Mucosa of stomach (tissue), 1 donor: ENCODE data around the gene ZNF318.
"Not testable (repeated sequence)": the region's sequence is repeated elsewhere in the genome, so short reads cannot be mapped to it uniquely, and the experiment has no call there.

Experiments used
- H3K27me3 ChIP-seq: one replicate; pipeline ENCODE4 v1.7.0; 2013; ENCODE audit warnings: mild to moderate bottlenecking, low read length; ENCODE audit not compliant: control insufficient read depth, insufficient read depth
- H3K36me3 ChIP-seq: one replicate; pipeline ENCODE4 v1.7.0; 2013; ENCODE audit warnings: low read length; ENCODE audit not compliant: control insufficient read depth, insufficient read depth
- H3K4me1 ChIP-seq: one replicate; pipeline ENCODE4 v1.7.0; 2013; ENCODE audit warnings: mild to moderate bottlenecking, low read length; ENCODE audit not compliant: control insufficient read depth, insufficient read depth
- H3K4me3 ChIP-seq: one replicate; pipeline ENCODE4 v1.7.0; 2013; ENCODE audit warnings: low read length
- H3K9ac ChIP-seq: one replicate; pipeline ENCODE4 v1.7.0; 2013; ENCODE audit warnings: mild to moderate bottlenecking, low read length, moderate library complexity
- H3K9me3 ChIP-seq: one replicate; pipeline ENCODE4 v1.7.0; 2013; ENCODE audit warnings: mild to moderate bottlenecking, low read length, moderate library complexity; ENCODE audit not compliant: control insufficient read depth
- donor health status: Pancreatic carcinoma.

The ZNF318 gene

GRCh38 chr6:43396408-43397149 lies 27.1 kb upstream of the ZNF318 start:
- H3K27me3 ChIP-seq: no peaks in the 10 kb centered on the region
- no peak overlapping the region for H3K9ac ChIP-seq
- H3K36me3 ChIP-seq: no peaks in the 10 kb centered on the region
- no peaks in the 10 kb centered on the region for H3K9me3 ChIP-seq
- H3K4me1 ChIP-seq: no peaks in the 10 kb centered on the region
- H3K4me3 ChIP-seq: no peak overlapping the region

- no peak overlapping the region for H3K9ac ChIP-seq
- H3K4me3 ChIP-seq: no peak overlapping the region
- H3K27me3 ChIP-seq: no peaks in the 10 kb centered on the region
- no peaks in the 10 kb centered on the region for H3K36me3 ChIP-seq
- no peaks in the 10 kb centered on the region for H3K9me3 ChIP-seq
- peaks cover 2% of the 10 kb centered on the region for H3K4me1 ChIP-seq
Observed at GRCh38 chr6:43395776-43396175, 26.3 kb upstream of the ZNF318 start.

DNA sequence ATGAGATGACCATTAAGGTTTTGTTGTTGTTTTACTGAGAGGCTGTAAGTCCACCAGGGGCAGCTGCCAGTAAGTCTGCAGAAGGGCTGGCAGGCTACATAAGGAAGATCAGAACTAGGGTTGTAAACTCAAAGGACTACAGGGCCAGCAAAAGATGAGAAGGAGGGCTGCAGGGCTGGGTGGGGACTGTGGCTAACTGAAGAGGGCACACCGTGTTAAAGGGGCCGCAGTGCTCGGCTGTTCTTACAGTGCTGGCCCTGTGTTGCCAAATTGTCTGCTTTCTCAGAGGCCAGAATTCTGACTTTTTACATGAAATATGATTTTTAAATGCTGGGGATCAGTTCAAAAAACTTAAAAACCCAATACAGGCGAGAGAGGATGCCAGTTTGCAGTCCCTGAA lies 25.5 kb upstream of the ZNF318 start:
- Histone ChIP-seq H3K27me3 (peaks cover 3% of the 10 kb centered on the region), H3K36me3 (no peaks in the 10 kb centered on the region), H3K4me1 (peaks cover 4% of the 10 kb centered on the region), H3K4me3 (no peak overlapping the region), H3K9me3 (no peaks in the 10 kb centered on the region), H3K9ac (no peak overlapping the region)

- peaks cover 4% of the 10 kb centered on the region for H3K4me1 ChIP-seq
- no peaks in the 10 kb centered on the region for H3K36me3 ChIP-seq
- H3K9ac ChIP-seq: no peak overlapping the region
- peaks cover 6% of the 10 kb centered on the region for H3K27me3 ChIP-seq
- H3K4me3 ChIP-seq: no peak overlapping the region
- H3K9me3 ChIP-seq: no peaks in the 10 kb centered on the region
Observed at GRCh38 chr6:43393602-43394001, 24.2 kb upstream of the ZNF318 start.

GRCh38 chr6:43393133-43393532 lies 23.7 kb upstream of the ZNF318 start:
- H3K27me3 ChIP-seq, H3K4me3 ChIP-seq, H3K9ac ChIP-seq, H3K36me3 ChIP-seq, H3K4me1 ChIP-seq, H3K9me3 ChIP-seq: not testable (repeated sequence)

DNA sequence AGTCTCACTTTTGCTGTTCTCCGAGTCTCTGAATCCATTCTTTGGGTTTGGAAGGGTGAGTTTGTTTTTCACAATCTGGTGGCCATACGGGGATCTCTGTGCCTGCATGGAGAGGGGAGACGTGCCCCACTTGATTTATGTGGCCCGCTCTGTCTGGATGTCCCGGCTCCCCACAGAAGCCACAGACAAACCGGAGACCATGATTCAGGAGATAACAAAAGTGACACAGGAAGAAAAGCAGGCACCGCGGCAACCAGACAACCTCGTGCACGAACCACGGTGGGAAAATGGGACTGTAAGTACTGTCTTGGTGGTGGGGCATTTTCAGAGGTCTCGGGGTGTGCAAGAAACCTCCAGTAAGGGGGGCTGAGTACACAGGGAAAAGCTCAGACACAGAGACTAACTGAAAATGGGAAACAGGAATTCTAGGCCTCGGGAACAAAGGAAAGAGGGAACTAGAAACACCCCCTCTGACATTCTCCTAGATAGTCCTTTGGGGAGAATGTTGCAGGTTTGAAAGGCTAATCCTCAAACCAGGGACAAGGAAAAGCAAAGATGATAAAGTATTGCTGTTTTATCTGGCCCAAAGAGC lies 22.1 kb upstream of the ZNF318 start:
- Histone ChIP-seq H3K9ac (no peak overlapping the region), H3K4me1 (peaks cover 4% of the 10 kb centered on the region), H3K4me3 (no peak overlapping the region), H3K9me3 (no peaks in the 10 kb centered on the region), H3K27me3 (peaks cover 6% of the 10 kb centered on the region), H3K36me3 (no peaks in the 10 kb centered on the region)

DNA sequence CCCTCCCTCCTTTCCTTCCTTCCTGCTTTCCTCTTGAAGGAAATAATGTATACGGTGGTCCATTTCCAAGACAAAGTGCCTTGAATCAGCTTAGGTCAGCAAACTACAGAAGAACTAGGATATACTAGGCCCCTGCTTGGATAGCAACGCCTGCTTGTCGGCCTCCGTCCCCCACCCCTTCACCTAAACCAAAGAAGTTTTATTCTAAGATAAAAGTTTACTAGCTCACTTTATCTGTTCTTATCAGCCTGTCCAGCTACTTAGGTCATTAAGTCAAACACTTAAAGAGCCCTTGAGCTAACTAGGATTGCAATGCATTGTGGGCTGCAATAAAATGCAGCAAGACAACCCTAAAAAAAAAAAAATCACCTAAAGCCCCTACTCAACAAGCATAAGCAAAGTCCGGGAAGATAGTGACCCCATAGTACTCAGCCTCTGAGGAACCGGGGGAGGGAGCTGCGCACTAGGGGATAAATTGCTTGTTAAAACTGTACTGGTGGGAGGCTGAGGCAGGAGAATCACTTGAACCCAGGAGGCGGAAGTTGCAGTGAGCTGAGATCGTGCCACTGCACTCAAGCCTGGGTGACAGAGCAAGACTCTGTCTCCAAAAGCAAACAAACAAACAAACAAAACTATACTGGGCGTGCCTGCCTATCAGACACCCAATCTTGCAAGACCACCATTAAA lies 21.4 kb upstream of the ZNF318 start:
- not testable (repeated sequence) for H3K36me3 ChIP-seq, H3K27me3 ChIP-seq, H3K4me3 ChIP-seq, H3K9ac ChIP-seq, H3K9me3 ChIP-seq, H3K4me1 ChIP-seq

- H3K27me3 ChIP-seq: peaks cover 6% of the 10 kb centered on the region
- no peaks in the 10 kb centered on the region for H3K36me3 ChIP-seq
Observed at GRCh38 chr6:43389730-43390295, 20.4 kb upstream of the ZNF318 start.

GRCh38 chr6:43386492-43386891 lies 17.0 kb upstream of the ZNF318 start:
- peaks cover 4% of the 10 kb centered on the region for H3K4me1 ChIP-seq
- no peaks in the 10 kb centered on the region for H3K9me3 ChIP-seq
- H3K9ac ChIP-seq: no peak overlapping the region
- H3K27me3 ChIP-seq: peaks cover 6% of the 10 kb centered on the region
- no peaks in the 10 kb centered on the region for H3K36me3 ChIP-seq
- no peak overlapping the region for H3K4me3 ChIP-seq

More at GRCh38 chr6:43389730-43390295, 20.4 kb upstream of the ZNF318 start:
- no peak overlapping the region for H3K9ac ChIP-seq
- no peaks in the 10 kb centered on the region for H3K9me3 ChIP-seq
- no peak overlapping the region for H3K4me3 ChIP-seq
- H3K4me1 ChIP-seq: peaks cover 4% of the 10 kb centered on the region

DNA sequence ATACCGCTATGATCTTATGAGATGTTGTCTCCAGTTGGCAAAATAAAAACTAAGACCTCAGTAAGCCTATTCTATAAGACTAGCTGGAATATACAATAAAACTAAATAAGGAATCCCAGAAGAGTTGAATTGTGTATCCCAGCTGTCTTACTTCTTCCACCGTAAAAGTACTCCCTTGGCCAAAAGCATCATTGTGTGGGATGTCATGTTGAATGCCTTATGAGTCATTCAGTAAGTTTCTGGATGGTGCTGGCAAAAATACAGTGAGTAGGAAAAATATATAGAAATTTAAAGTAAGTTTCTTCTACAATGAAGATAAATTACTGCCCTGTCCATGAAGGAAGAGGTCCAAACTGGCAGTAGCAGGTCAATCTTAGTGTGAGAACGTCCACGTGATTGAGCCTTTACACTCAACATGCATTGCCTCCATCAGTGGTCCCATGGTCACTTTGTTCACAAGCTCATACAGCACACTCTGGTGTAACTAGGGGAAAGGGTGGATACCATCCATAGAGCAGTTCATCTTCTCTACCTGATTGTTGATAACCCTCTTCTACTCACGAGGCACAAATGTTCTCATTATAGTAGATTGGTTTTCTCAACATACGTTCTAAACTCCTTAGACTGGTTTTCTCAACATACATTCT lies 13.7 kb upstream of the ZNF318 start:
- H3K4me1 ChIP-seq: no peaks in the 10 kb centered on the region
- no peak overlapping the region for H3K4me3 ChIP-seq
- H3K36me3 ChIP-seq: no peaks in the 10 kb centered on the region
- H3K9me3 ChIP-seq: no peaks in the 10 kb centered on the region
- H3K9ac ChIP-seq: no peak overlapping the region
- no peaks in the 10 kb centered on the region for H3K27me3 ChIP-seq

DNA sequence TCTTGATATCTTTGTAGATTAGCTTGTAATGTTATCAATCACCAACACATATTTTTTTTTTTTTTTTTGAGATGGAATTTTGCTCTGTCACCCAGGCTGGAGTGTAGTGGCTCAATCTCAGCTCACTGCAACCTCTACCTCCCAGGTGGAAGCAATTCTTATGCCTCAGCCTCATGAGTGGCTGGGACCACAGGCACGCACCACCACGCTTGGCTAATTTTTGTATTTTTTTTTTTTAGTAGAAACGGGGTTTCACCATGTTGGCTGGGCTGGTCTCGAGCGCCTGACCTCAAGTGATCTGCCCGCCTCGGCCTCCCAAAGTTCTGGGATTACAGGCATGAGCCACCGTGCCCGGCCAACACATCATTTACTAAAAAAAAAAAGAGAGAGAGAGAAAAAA lies 11.4 kb upstream of the ZNF318 start:
- not testable (repeated sequence) for H3K9me3 ChIP-seq, H3K4me3 ChIP-seq, H3K27me3 ChIP-seq, H3K4me1 ChIP-seq, H3K36me3 ChIP-seq, H3K9ac ChIP-seq

DNA sequence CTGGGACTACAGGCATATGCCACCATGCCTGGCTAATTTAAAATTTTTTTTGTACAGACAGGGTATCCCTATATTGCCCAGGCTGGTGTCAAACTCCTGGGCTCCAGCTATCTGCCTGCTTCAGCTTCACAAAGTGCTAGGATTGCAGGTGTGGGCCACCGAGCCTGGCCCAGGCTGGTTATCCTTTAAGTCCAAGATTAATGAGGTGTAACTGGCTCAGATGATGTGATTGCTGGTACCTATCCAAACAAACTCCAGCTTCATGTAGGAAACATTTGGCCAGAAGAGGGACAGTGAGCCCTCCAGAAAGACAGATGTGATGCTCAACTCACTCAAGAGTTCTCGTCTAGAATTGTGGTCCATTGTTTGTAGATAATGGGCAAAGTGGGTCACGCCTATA lies 9.2 kb upstream of the ZNF318 start:
- Histone ChIP-seq H3K36me3 (no peaks in the 10 kb centered on the region), H3K4me3 (no peak overlapping the region), H3K9ac (no peak overlapping the region), H3K9me3 (no peaks in the 10 kb centered on the region), H3K27me3 (no peaks in the 10 kb centered on the region), H3K4me1 (no peaks in the 10 kb centered on the region)
